Caco-2 (cell line): ENCODE data around the gene CD8A. TPM values are rescaled to one million over a fixed set of nuclear protein-coding genes. Genes with fewer than 3 reads are reported as not detected.

Source experiments
- BruUV-seq: library from RNA; stranded (reverse); fragments of 400-500 nt; replicated peaks from 2 replicates; lab custom pipeline; 2021; lab: Mats Ljungman, UMichigan
- CTCF ChIA-PET: fragments of 300-600 bp; sonication (Branson Sonifier 250); formaldehyde crosslinking; loops from one replicate; lab custom pipeline; 2022; ENCODE audit warnings: antibody characterized with exemption; lab: Charles Lee
- POLR2A ChIA-PET: fragments of 300-600 bp; sonication (Branson Sonifier 250); formaldehyde crosslinking; loops from one replicate; lab custom pipeline; 2022; ENCODE audit warnings: antibody characterized with exemption; lab: Charles Lee
- DNase-seq, 2 experiments: peaks; one replicate each; pipeline versions ENCODE4 v3.0.0 to v3.0.0-alpha.2; 2020 to 2022
- H3K27me3 ChIP-seq: replicated peaks from 2 replicates; pipeline ENCODE4 v1.6.0; 2011; ENCODE audit warnings: low read length; ENCODE audit not compliant: control insufficient read depth, insufficient read depth
- H3K36me3 ChIP-seq: 2 replicates; pipeline ENCODE4 v1.5.1; 2011; ENCODE audit warnings: low read length; ENCODE audit not compliant: control insufficient read depth, insufficient read depth
- H3K4me1 ChIP-seq: fragments of 250-450 bp; sonication (Bioruptor Pico); 2 replicates; pipeline ENCODE4 v1.5.1; 2020; ENCODE audit warnings: mild to moderate bottlenecking
- H3K4me3 ChIP-seq: 2 replicates; pipeline ENCODE4 v1.5.1; 2011; ENCODE audit warnings: low read depth, mild to moderate bottlenecking, control low read depth, low read length
- H3K9me3 ChIP-seq: fragments of 250-450 bp; sonication (Bioruptor Pico); 2 replicates; pipeline ENCODE4 v1.5.1; 2020; ENCODE audit warnings: mild to moderate bottlenecking, moderate library complexity
- H3K27ac Mint-ChIP-seq: one replicate; pipeline ENCODE4 v1.8.0; 2022; ENCODE audit warnings: mixed read lengths; ENCODE audit not compliant: unreplicated experiment
- H3K27me3 Mint-ChIP-seq: one replicate; pipeline ENCODE4 v1.8.0; 2022; ENCODE audit warnings: mixed read lengths; ENCODE audit not compliant: insufficient read depth, unreplicated experiment
- H3K36me3 Mint-ChIP-seq: one replicate; pipeline ENCODE4 v1.8.0; 2022; ENCODE audit warnings: mild to moderate bottlenecking, mixed read lengths; ENCODE audit not compliant: insufficient read depth, unreplicated experiment
- H3K4me1 Mint-ChIP-seq: one replicate; pipeline ENCODE4 v1.8.0; 2022; ENCODE audit warnings: low read depth, mixed read lengths; ENCODE audit not compliant: unreplicated experiment
- H3K4me3 Mint-ChIP-seq: one replicate; pipeline ENCODE4 v1.8.0; 2022; ENCODE audit warnings: mild to moderate bottlenecking, moderate library complexity, mixed read lengths; ENCODE audit not compliant: unreplicated experiment
- H3K9me3 Mint-ChIP-seq: one replicate; pipeline ENCODE4 v1.8.0; 2022; ENCODE audit warnings: mixed read lengths; ENCODE audit not compliant: unreplicated experiment
- intact Hi-C: fragments of 100-400 bp; cut with micrococcal nuclease; formaldehyde crosslinking; loops from one replicate; pipeline ENCODE4 v1.10.0; 2022; ENCODE audit not compliant: unreplicated experiment
- total RNA-seq: library from RNA; stranded (reverse); gene quantifications from 2 replicates; pipeline ENCODE4 v1.2.3, GENCODE V29; 2022
- TF ChIP-seq, protein P1 (sequence below), 2 experiments: fragments of 200-600 bp in 1 of 2; IDR thresholded peaks; 1 replicate in 1 of 2; 2 replicates in 1 of 2; pipeline versions ENCODE4 v1.5.1 to v1.8.0; 2011 to 2022; ENCODE audit warnings: antibody characterized with exemption in 1 of 2, control low read depth in 1 of 2, inconsistent platforms in 1 of 2, low read depth in 1 of 2, low read length in 1 of 2, mild to moderate bottlenecking in 1 of 2, moderate library complexity in 1 of 2; ENCODE audit not compliant: insufficient read depth in 1 of 2, severe bottlenecking in 1 of 2, unreplicated experiment in 1 of 2

Gene CD8A
- total RNA-seq, 1 experiment from 2014 or later = 1.6 TPM

DNA sequence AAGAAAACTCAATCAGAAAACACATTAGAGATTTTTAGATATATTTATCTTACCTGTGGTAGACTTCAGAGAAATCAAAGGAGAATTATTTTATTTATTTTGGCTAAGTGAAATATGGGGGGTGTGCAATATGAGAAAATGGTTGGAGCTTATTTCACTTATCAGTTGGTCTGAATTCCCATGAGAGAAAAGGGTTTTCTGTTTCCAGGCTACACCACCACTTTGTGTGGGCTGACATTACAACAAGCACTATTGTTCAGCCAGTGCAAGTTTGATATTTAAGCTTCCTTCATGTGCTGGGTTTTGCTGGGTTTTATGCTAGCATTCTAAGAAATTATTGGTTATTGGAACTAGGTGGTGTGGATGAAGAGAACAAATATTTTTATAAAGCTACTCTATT lies 37.1 kb downstream of the CD8A start:
- Mint-ChIP-seq H3K9me3 (peaks cover 16% of the 10 kb centered on the region), H3K4me1 (no peaks in the 10 kb centered on the region), H3K36me3 (peaks cover 60% of the 10 kb centered on the region), H3K27ac (no peak overlapping the region), H3K4me3 (no peak overlapping the region), H3K27me3 (no peaks in the 10 kb centered on the region)
- no peak for DNase-seq
- TF ChIP-seq, protein P1, sequence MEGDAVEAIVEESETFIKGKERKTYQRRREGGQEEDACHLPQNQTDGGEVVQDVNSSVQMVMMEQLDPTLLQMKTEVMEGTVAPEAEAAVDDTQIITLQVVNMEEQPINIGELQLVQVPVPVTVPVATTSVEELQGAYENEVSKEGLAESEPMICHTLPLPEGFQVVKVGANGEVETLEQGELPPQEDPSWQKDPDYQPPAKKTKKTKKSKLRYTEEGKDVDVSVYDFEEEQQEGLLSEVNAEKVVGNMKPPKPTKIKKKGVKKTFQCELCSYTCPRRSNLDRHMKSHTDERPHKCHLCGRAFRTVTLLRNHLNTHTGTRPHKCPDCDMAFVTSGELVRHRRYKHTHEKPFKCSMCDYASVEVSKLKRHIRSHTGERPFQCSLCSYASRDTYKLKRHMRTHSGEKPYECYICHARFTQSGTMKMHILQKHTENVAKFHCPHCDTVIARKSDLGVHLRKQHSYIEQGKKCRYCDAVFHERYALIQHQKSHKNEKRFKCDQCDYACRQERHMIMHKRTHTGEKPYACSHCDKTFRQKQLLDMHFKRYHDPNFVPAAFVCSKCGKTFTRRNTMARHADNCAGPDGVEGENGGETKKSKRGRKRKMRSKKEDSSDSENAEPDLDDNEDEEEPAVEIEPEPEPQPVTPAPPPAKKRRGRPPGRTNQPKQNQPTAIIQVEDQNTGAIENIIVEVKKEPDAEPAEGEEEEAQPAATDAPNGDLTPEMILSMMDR (IDR thresholded peaks at IDR 0.05; ENCODE audit: insufficient read depth in 1 of 2, low read depth in 1 of 2, low read length in 1 of 2, severe bottlenecking in 1 of 2, unreplicated experiment in 1 of 2) = no peak
- BruUV-seq = no TSS peak
- CTCF ChIA-PET = no interaction called here
- Histone ChIP-seq H3K4me1 (no peaks in the 10 kb centered on the region), H3K27me3 (no peaks in the 10 kb centered on the region), H3K36me3 (peaks cover 1% of the 10 kb centered on the region; the same call in 1 of the 2 replicates), H3K9me3 (no peaks in the 10 kb centered on the region; the same call in 1 of the 2 replicates), H3K4me3 (no peak overlapping the region)
- POLR2A ChIA-PET = no interaction called here
- intact Hi-C loops = no loop called here

DNA sequence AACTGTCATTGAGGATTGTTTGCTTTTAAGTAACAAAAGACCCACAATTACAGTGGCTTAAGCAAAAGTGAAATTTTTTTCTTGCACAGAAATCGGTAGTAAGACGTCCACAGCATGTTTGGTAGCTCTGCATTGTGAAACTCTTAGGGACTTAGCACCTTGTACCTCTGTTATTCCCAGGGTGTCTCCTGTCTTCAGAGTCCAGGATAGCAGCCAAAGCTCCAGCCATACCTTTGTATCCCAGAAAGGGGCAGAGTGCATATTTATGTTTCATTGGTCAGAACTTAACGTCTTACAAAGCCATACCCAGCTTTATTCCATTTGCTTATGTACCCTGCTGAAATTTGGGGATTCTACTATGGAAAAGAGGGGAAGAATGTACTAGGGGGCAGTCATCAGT lies 37.8 kb downstream of the CD8A start:
- peaks cover 1% of the 10 kb centered on the region for H3K4me1 Mint-ChIP-seq
- no TSS peak for BruUV-seq
- no peak for DNase-seq
- CTCF ChIA-PET = no interaction called here
- intact Hi-C loops = no loop called here
- no peak overlapping the region for H3K4me3 Mint-ChIP-seq
- H3K9me3 ChIP-seq = no peaks in the 10 kb centered on the region; the same call in 1 of the 2 replicates
- no peaks in the 10 kb centered on the region; the same call in 1 of the 2 replicates for H3K4me1 ChIP-seq
- no peak overlapping the region for H3K4me3 ChIP-seq
- H3K36me3 Mint-ChIP-seq = peaks cover 61% of the 10 kb centered on the region
- POLR2A ChIA-PET = no interaction called here
- peaks cover 1% of the 10 kb centered on the region; the same call in 1 of the 2 replicates for H3K36me3 ChIP-seq
- TF ChIP-seq, protein P1 (IDR thresholded peaks at IDR 0.05; ENCODE audit: insufficient read depth in 1 of 2, low read depth in 1 of 2, low read length in 1 of 2, severe bottlenecking in 1 of 2, unreplicated experiment in 1 of 2) = no peak
- no peaks in the 10 kb centered on the region for H3K27me3 Mint-ChIP-seq
- no peak overlapping the region for H3K27ac Mint-ChIP-seq
- H3K9me3 Mint-ChIP-seq = peaks cover 16% of the 10 kb centered on the region
- H3K27me3 ChIP-seq = no peaks in the 10 kb centered on the region

DNA sequence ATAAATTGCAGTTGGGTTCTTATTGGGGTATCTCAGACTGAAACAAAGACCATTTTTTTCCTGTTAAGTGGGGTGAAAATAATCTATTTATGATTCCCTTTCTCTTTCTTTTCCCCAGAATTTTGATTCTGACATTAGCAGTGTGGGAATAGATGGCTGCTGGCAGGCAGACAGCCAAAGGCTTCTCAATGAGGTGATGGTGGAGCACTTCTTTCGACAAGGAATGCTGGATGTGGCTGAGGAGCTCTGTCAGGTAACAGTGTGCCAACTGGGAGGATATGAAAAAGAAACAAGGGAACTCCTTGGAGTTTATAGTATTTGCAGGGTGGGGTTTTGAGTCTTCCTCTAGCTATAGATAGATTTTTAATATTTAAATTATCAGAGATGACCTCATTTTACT lies 38.9 kb downstream of the CD8A start:
- H3K4me1 Mint-ChIP-seq = peaks cover 13% of the 10 kb centered on the region
- intact Hi-C loops = no loop called here
- TF ChIP-seq, protein P1 (IDR thresholded peaks at IDR 0.05; ENCODE audit: insufficient read depth in 1 of 2, low read depth in 1 of 2, low read length in 1 of 2, severe bottlenecking in 1 of 2, unreplicated experiment in 1 of 2) = no peak
- H3K4me3 Mint-ChIP-seq = no peak overlapping the region
- Histone ChIP-seq H3K9me3 (no peaks in the 10 kb centered on the region; the same call in 1 of the 2 replicates), H3K4me1 (peaks cover 5% of the 10 kb centered on the region; the same call in 1 of the 2 replicates), H3K27me3 (no peaks in the 10 kb centered on the region), H3K4me3 (no peak overlapping the region), H3K36me3 (peaks cover 1% of the 10 kb centered on the region; the same call in 1 of the 2 replicates)
- ChIA-PET POLR2A (no interaction called here), CTCF (no interaction called here)
- H3K36me3 Mint-ChIP-seq = peaks cover 61% of the 10 kb centered on the region
- no peaks in the 10 kb centered on the region for H3K27me3 Mint-ChIP-seq
- no peak for DNase-seq
- BruUV-seq = no TSS peak
- H3K9me3 Mint-ChIP-seq = peaks cover 16% of the 10 kb centered on the region
- H3K27ac Mint-ChIP-seq = no peak overlapping the region
